ENCODE results near the gene FGFR2.

DNA sequence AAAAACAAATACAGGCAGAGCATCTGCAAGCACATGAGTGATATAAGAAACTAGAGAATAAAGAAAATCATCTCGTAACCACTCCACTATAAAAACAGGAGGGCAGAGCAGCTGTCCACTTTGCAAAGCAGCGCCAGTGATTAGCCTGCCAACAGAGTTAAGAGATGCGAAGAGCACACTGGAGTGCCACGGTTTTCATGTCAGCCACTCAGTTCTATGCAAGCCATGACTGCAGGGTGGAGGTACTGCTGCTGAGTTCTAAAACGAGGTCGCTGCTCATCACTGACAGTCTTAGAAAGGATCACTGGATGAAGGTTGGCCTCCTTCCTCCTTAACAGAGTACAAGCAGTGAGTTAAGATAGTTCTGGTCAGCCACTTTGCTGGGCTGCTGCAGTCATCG is 58.5 kb downstream of the FGFR2 start:
- TF ChIP-seq, protein P1, sequence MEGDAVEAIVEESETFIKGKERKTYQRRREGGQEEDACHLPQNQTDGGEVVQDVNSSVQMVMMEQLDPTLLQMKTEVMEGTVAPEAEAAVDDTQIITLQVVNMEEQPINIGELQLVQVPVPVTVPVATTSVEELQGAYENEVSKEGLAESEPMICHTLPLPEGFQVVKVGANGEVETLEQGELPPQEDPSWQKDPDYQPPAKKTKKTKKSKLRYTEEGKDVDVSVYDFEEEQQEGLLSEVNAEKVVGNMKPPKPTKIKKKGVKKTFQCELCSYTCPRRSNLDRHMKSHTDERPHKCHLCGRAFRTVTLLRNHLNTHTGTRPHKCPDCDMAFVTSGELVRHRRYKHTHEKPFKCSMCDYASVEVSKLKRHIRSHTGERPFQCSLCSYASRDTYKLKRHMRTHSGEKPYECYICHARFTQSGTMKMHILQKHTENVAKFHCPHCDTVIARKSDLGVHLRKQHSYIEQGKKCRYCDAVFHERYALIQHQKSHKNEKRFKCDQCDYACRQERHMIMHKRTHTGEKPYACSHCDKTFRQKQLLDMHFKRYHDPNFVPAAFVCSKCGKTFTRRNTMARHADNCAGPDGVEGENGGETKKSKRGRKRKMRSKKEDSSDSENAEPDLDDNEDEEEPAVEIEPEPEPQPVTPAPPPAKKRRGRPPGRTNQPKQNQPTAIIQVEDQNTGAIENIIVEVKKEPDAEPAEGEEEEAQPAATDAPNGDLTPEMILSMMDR (IDR thresholded peaks at IDR 0.05), result no peak
- TF ChIP-seq POLR2A (IDR thresholded peaks at IDR 0.05), result no peak
